ENCODE data around the gene HTR3D.

HTR3D gene

GRCh38 chr3:184039414-184039813 lies 7.9 kb downstream of the HTR3D start:
- no peak overlapping the region for H2AFZ ChIP-seq (ENCODE audit: low read depth, low read length, severe bottlenecking)
- no peaks in the 10 kb centered on the region for H3K9me3 ChIP-seq (ENCODE audit: insufficient read depth, low read length)
- no peaks in the 10 kb centered on the region for H3K27me3 ChIP-seq (ENCODE audit: low read length)
- no peaks in the 10 kb centered on the region for H3F3A ChIP-seq (ENCODE audit: insufficient read depth)
- no peak overlapping the region for H3K4me3 ChIP-seq (ENCODE audit: insufficient read depth, low read length, poor library complexity, severe bottlenecking)
- H3K27ac ChIP-seq (ENCODE audit: low read depth, low read length) = no peak overlapping the region
- H3K9me2 ChIP-seq (replicated peaks; ENCODE audit: insufficient read depth, low read length) = no peaks in the 10 kb centered on the region
- no peak overlapping the region for H3K4me2 ChIP-seq (ENCODE audit: low read depth, low read length, poor library complexity, severe bottlenecking)
- H3K36me3 ChIP-seq (ENCODE audit: low read length) = no peaks in the 10 kb centered on the region
- H4K20me1 ChIP-seq (ENCODE audit: low read depth, low read length) = no peaks in the 10 kb centered on the region
- TF ChIP-seq CTCF (IDR thresholded peaks at IDR 0.05; ENCODE audit: insufficient read depth, low read length, poor library complexity, severe bottlenecking) = no peak
- no peak for TF ChIP-seq EZH2phosphoT487 (conservative IDR thresholded peaks at IDR 0.05; ENCODE audit: low read length)
- H3K79me2 ChIP-seq (ENCODE audit: insufficient read depth, low read length) = no peaks in the 10 kb centered on the region
- no peak overlapping the region for H3K9ac ChIP-seq (ENCODE audit: low read length)

DNA sequence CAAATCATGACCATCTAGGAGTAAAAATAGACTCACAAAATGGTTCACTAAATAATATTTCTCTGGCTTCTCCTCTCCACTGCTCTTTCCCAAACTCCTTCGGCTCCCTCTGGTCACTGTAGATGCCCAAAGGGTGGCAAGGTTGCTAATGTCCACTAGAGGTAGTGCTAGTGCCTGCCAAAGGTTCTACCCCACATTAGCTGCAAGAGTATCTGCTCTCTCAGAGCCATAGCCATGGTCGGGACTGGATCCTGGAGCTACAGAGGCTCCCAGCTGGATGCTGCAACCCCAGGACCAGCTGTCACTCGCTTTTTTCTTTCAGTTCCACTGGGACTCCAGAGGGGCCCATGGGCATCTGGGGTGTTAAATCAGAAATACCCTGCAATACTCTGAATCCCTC lies 8.5 kb downstream of the HTR3D start:
- no peak overlapping the region for H3K4me2 ChIP-seq (ENCODE audit: low read depth, low read length, poor library complexity, severe bottlenecking)
- H3K9me3 ChIP-seq (ENCODE audit: insufficient read depth, low read length) = no peaks in the 10 kb centered on the region
- H4K20me1 ChIP-seq (ENCODE audit: low read depth, low read length) = no peaks in the 10 kb centered on the region
- H3K79me2 ChIP-seq (ENCODE audit: insufficient read depth, low read length) = no peaks in the 10 kb centered on the region
- no peak overlapping the region for H3K4me3 ChIP-seq (ENCODE audit: insufficient read depth, low read length, poor library complexity, severe bottlenecking)
- H3K27ac ChIP-seq (ENCODE audit: low read depth, low read length) = no peak overlapping the region
- no peaks in the 10 kb centered on the region for H3F3A ChIP-seq (ENCODE audit: insufficient read depth)
- H2AFZ ChIP-seq (ENCODE audit: low read depth, low read length, severe bottlenecking) = no peak overlapping the region
- H3K9ac ChIP-seq (ENCODE audit: low read length) = no peak overlapping the region
- H3K36me3 ChIP-seq (ENCODE audit: low read length) = no peaks in the 10 kb centered on the region
- TF ChIP-seq CTCF (IDR thresholded peaks at IDR 0.05; ENCODE audit: insufficient read depth, low read length, poor library complexity, severe bottlenecking) (no peak), EZH2phosphoT487 (conservative IDR thresholded peaks at IDR 0.05; ENCODE audit: low read length) (no peak)
- no peaks in the 10 kb centered on the region for H3K27me3 ChIP-seq (ENCODE audit: low read length)
- no peaks in the 10 kb centered on the region for H3K9me2 ChIP-seq (replicated peaks; ENCODE audit: insufficient read depth, low read length)

DNA sequence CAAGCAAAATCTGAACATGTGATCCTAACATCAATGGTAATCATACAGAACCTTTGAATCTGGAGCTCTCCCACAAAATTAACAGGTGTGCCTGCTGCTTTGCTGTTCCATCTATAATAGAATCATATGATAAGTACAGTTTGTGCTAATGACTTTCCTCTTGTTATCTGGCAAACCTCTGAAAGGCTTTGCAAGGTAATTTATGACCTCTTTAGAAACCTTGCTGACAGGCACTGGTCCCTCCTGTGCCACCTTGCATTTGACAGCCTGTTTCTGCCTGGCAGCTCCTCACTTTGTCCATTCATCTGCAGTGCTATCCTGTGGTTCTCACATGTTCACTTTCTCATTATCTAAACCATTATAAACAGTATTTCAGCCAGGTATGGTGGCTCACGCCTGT lies 11.1 kb downstream of the HTR3D start:
- Histone ChIP-seq H3K36me3 (ENCODE audit: low read length) (no peaks in the 10 kb centered on the region), H3K27me3 (ENCODE audit: low read length) (no peaks in the 10 kb centered on the region), H3K79me2 (ENCODE audit: insufficient read depth, low read length) (no peaks in the 10 kb centered on the region)

More for the DNA sequence above, 11.1 kb downstream of the HTR3D start:
- H2AFZ ChIP-seq (ENCODE audit: low read depth, low read length, severe bottlenecking) = no peak overlapping the region
- TF ChIP-seq EZH2phosphoT487 (conservative IDR thresholded peaks at IDR 0.05; ENCODE audit: low read length) (no peak), CTCF (IDR thresholded peaks at IDR 0.05; ENCODE audit: insufficient read depth, low read length, poor library complexity, severe bottlenecking) (no peak)
- H3F3A ChIP-seq (ENCODE audit: insufficient read depth) = no peaks in the 10 kb centered on the region
- no peak overlapping the region for H3K4me3 ChIP-seq (ENCODE audit: insufficient read depth, low read length, poor library complexity, severe bottlenecking)
- no peaks in the 10 kb centered on the region for H3K9me2 ChIP-seq (replicated peaks; ENCODE audit: insufficient read depth, low read length)
- no peak overlapping the region for H3K9ac ChIP-seq (ENCODE audit: low read length)
- no peaks in the 10 kb centered on the region for H3K9me3 ChIP-seq (ENCODE audit: insufficient read depth, low read length)
- H4K20me1 ChIP-seq (ENCODE audit: low read depth, low read length) = no peaks in the 10 kb centered on the region
- H3K4me2 ChIP-seq (ENCODE audit: low read depth, low read length, poor library complexity, severe bottlenecking) = no peak overlapping the region
- H3K27ac ChIP-seq (ENCODE audit: low read depth, low read length) = no peak overlapping the region

All from SU-DHL-6 (cell line).